HUES64 (cell line): Measurements from ENCODE around the gene VGLL3.

Source experiments
- H3K27ac ChIP-seq: 2 replicates; pipeline ENCODE4 v1.7.0; 2013; ENCODE audit warnings: low read depth, low read length, inconsistent platforms
- H3K27me3 ChIP-seq: 2 replicates; pipeline ENCODE4 v1.6.1; 2013; ENCODE audit warnings: mild to moderate bottlenecking, low read length; ENCODE audit not compliant: insufficient read depth
- H3K36me3 ChIP-seq: 2 replicates; pipeline ENCODE4 v1.6.1; 2013; ENCODE audit warnings: mild to moderate bottlenecking, low read length; ENCODE audit not compliant: insufficient read depth
- H3K4me1 ChIP-seq: 2 replicates; pipeline ENCODE4 v1.6.1; 2013; ENCODE audit warnings: mild to moderate bottlenecking, low read length, moderate library complexity; ENCODE audit not compliant: insufficient read depth
- H3K4me3 ChIP-seq: 2 replicates; pipeline ENCODE4 v1.5.1; 2013; ENCODE audit warnings: mild to moderate bottlenecking, low read length, moderate library complexity
- H3K9ac ChIP-seq: 2 replicates; pipeline ENCODE4 v1.6.1; 2013; ENCODE audit warnings: mild to moderate bottlenecking, low read depth, low read length
- H3K9me3 ChIP-seq: 2 replicates; pipeline ENCODE4 v1.6.1; 2013; ENCODE audit warnings: low read depth, low read length; ENCODE audit not compliant: insufficient read depth
- WGBS: fragments of 150-250, 120-280 bp; methylation state at CpG from one replicate; pipeline ENCODE4 v1.1.7; 2013; ENCODE audit warnings: missing lambda C conversion rate; 5-methylcytosine and 5-hydroxymethylcytosine counted together

Gene VGLL3

GRCh38 chr3:87002346-87002745 is 11.4 kb upstream of the VGLL3 start:
- Histone ChIP-seq H3K4me1 (no peaks in the 10 kb centered on the region; the same call in 1 of the 2 replicates), H3K27me3 (no peaks in the 10 kb centered on the region), H3K4me3 (no peak overlapping the region), H3K9ac (no peak overlapping the region), H3K9me3 (no peaks in the 10 kb centered on the region), H3K36me3 (no peaks in the 10 kb centered on the region), H3K27ac (no peak overlapping the region)
- 98% methylated on average over 4 of the region's 4 CpGs for WGBS

GRCh38 chr3:87001473-87002098 is 10.6 kb upstream of the VGLL3 start:
- WGBS, result 50% methylated on average over 3 of the region's 4 CpGs
- Histone ChIP-seq H3K9me3 (no peaks in the 10 kb centered on the region), H3K4me3 (no peak overlapping the region), H3K9ac (no peak overlapping the region), H3K36me3 (no peaks in the 10 kb centered on the region), H3K27me3 (no peaks in the 10 kb centered on the region), H3K4me1 (peaks cover under 1% of the 10 kb centered on the region; the same call in 1 of the 2 replicates), H3K27ac (no peak overlapping the region)

- H3K9me3 ChIP-seq, result no peaks in the 10 kb centered on the region
- H3K36me3 ChIP-seq, result no peaks in the 10 kb centered on the region
- no peak overlapping the region for H3K9ac ChIP-seq
- peaks cover 6% of the 10 kb centered on the region for H3K4me1 ChIP-seq
- H3K4me3 ChIP-seq, result no peak overlapping the region
- H3K27me3 ChIP-seq, result no peaks in the 10 kb centered on the region
- WGBS, result 91% methylated on average over 2 of the region's 4 CpGs
- H3K27ac ChIP-seq, result no peak overlapping the region
Observed at GRCh38 chr3:87000940-87001339, 10.0 kb upstream of the VGLL3 start.

- WGBS, result 97% methylated on average over 1 of the region's 1 CpG
- H3K4me3 ChIP-seq, result no peak overlapping the region
- H3K4me1 ChIP-seq, result peaks cover 13% of the 10 kb centered on the region
Observed at GRCh38 chr3:86998569-86998968, 7.6 kb upstream of the VGLL3 start.

GRCh38 chr3:86996261-86996955 is 5.5 kb upstream of the VGLL3 start:
- H3K27ac ChIP-seq, result no peak overlapping the region
- peaks cover 16% of the 10 kb centered on the region for H3K4me1 ChIP-seq
- no peaks in the 10 kb centered on the region for H3K27me3 ChIP-seq
- WGBS, result 86% methylated on average over 5 of the region's 5 CpGs
- no peak overlapping the region for H3K4me3 ChIP-seq
- no peaks in the 10 kb centered on the region for H3K36me3 ChIP-seq
- no peaks in the 10 kb centered on the region for H3K9me3 ChIP-seq
- H3K9ac ChIP-seq, result no peak overlapping the region

More at GRCh38 chr3:86998569-86998968, 7.6 kb upstream of the VGLL3 start:
- Histone ChIP-seq H3K9me3 (no peaks in the 10 kb centered on the region), H3K27me3 (no peaks in the 10 kb centered on the region), H3K27ac (no peak overlapping the region), H3K36me3 (no peaks in the 10 kb centered on the region), H3K9ac (no peak overlapping the region)

- Histone ChIP-seq H3K9me3 (no peaks in the 10 kb centered on the region), H3K27ac (no peak overlapping the region), H3K4me1 (peaks cover 16% of the 10 kb centered on the region), H3K27me3 (no peaks in the 10 kb centered on the region; the same call in 1 of the 2 replicates), H3K36me3 (no peaks in the 10 kb centered on the region), H3K9ac (no peak overlapping the region), H3K4me3 (no peak overlapping the region)
- 80% methylated on average over 5 of the region's 5 CpGs for WGBS
Observed at GRCh38 chr3:86995537-86995936, 4.6 kb upstream of the VGLL3 start.

GRCh38 chr3:86993704-86994103 is 2.8 kb upstream of the VGLL3 start:
- no peak overlapping the region for H3K27ac ChIP-seq
- no peaks in the 10 kb centered on the region for H3K36me3 ChIP-seq
- 71% methylated on average over 7 of the region's 7 CpGs for WGBS
- peaks cover 16% of the 10 kb centered on the region for H3K4me1 ChIP-seq
- peaks cover 18% of the 10 kb centered on the region for H3K27me3 ChIP-seq
- no peak overlapping the region for H3K9ac ChIP-seq
- H3K9me3 ChIP-seq, result no peaks in the 10 kb centered on the region
- H3K4me3 ChIP-seq, result no peak overlapping the region

GRCh38 chr3:86991840-86992435 is 989 bp upstream of the VGLL3 start:
- Histone ChIP-seq H3K9ac (no peak overlapping the region), H3K9me3 (no peaks in the 10 kb centered on the region), H3K36me3 (no peaks in the 10 kb centered on the region), H3K27me3 (peaks cover 18% of the 10 kb centered on the region), H3K4me1 (peaks cover 16% of the 10 kb centered on the region), H3K4me3 (peak overlapping the region; percentile 72), H3K27ac (peak overlapping the region; percentile 80)
- 94% methylated on average over 7 of the region's 8 CpGs for WGBS

GRCh38 chr3:86991482-86991815 is 500 bp upstream of the VGLL3 start:
- Histone ChIP-seq H3K27me3 (peaks cover 18% of the 10 kb centered on the region), H3K4me1 (peaks cover 14% of the 10 kb centered on the region), H3K9ac (peak overlapping the region; percentile 72; the same call in 1 of the 2 replicates), H3K4me3 (peak overlapping the region; percentile 72), H3K27ac (peak overlapping the region; percentile 80), H3K9me3 (no peaks in the 10 kb centered on the region), H3K36me3 (no peaks in the 10 kb centered on the region)
- WGBS, result 16% methylated on average over 7 of the region's 7 CpGs

GRCh38 chr3:86990012-86990733 is 776 bp downstream of the VGLL3 start:
- H3K9ac ChIP-seq, result peak overlapping the region; percentile 72
- peaks cover 8% of the 10 kb centered on the region; the same call in 1 of the 2 replicates for H3K4me1 ChIP-seq
- no peaks in the 10 kb centered on the region for H3K9me3 ChIP-seq
- H3K4me3 ChIP-seq, result peak overlapping the region; percentile 72
- 6% methylated on average over 29 of the region's 29 CpGs for WGBS
- no peak overlapping the region; the same call in 1 of the 2 replicates for H3K27ac ChIP-seq
- peaks cover 18% of the 10 kb centered on the region for H3K27me3 ChIP-seq
- H3K36me3 ChIP-seq, result no peaks in the 10 kb centered on the region

- Histone ChIP-seq H3K36me3 (no peaks in the 10 kb centered on the region), H3K9ac (no peak overlapping the region; the same call in 1 of the 2 replicates), H3K4me1 (peaks cover 8% of the 10 kb centered on the region; the same call in 1 of the 2 replicates), H3K4me3 (peak overlapping the region; percentile 72), H3K27ac (no peak overlapping the region), H3K27me3 (peaks cover 18% of the 10 kb centered on the region), H3K9me3 (no peaks in the 10 kb centered on the region)
- 75% methylated on average over 7 of the region's 7 CpGs for WGBS
Observed at GRCh38 chr3:86989611-86990010, 1.3 kb downstream of the VGLL3 start.
